Nephron progenitor cell (in vitro differentiated cells): Measurements from ENCODE around the gene TRAF3.
"Not testable (repeated sequence)": the region's sequence is repeated elsewhere in the genome, so short reads cannot be mapped to it uniquely, and the experiment has no call there.

ENCODE experiments used
- DNase-seq: peaks from one replicate; pipeline ENCODE4 v3.0.0; 2021
- H3K27ac Mint-ChIP-seq: 2 replicates; pipeline ENCODE4 v1.8.0; 2021; ENCODE audit warnings: mild to moderate bottlenecking, moderate library complexity, mixed read lengths
- H3K27me3 Mint-ChIP-seq: 2 replicates; pipeline ENCODE4 v1.8.0; 2021; ENCODE audit warnings: mild to moderate bottlenecking, low read depth, mixed read lengths; ENCODE audit not compliant: poor library complexity
- H3K36me3 Mint-ChIP-seq: 2 replicates; pipeline ENCODE4 v1.8.0; 2021; ENCODE audit warnings: low read depth, mixed read lengths
- H3K4me1 Mint-ChIP-seq: 2 replicates; pipeline ENCODE4 v1.8.0; 2021; ENCODE audit warnings: mixed read lengths
- H3K4me3 Mint-ChIP-seq: 2 replicates; pipeline ENCODE4 v1.8.0; 2021; ENCODE audit warnings: mild to moderate bottlenecking, moderate library complexity, mixed read lengths
- H3K9me3 Mint-ChIP-seq: 2 replicates; pipeline ENCODE4 v1.8.0; 2021; ENCODE audit warnings: mild to moderate bottlenecking, moderate library complexity, mixed read lengths
- CTCF ChIP-seq: fragments of 200-600 bp; sonication (generic); IDR thresholded peaks from 2 replicates; pipeline ENCODE4 v1.5.0; 2021; ENCODE audit warnings: antibody characterized with exemption

Gene TRAF3

GRCh38 chr14:102819747-102820330, 42.6 kb downstream of the TRAF3 start:
- no peak for DNase-seq
- H3K4me3 Mint-ChIP-seq = no peak overlapping the region
- peaks cover 17% of the 10 kb centered on the region for H3K36me3 Mint-ChIP-seq
- H3K4me1 Mint-ChIP-seq = peaks cover 57% of the 10 kb centered on the region
- no peak overlapping the region for H3K27ac Mint-ChIP-seq
- TF ChIP-seq CTCF = no peak
- peaks cover 3% of the 10 kb centered on the region for H3K27me3 Mint-ChIP-seq
- peaks cover 6% of the 10 kb centered on the region for H3K9me3 Mint-ChIP-seq

- Mint-ChIP-seq H3K36me3 (peaks cover 8% of the 10 kb centered on the region), H3K9me3 (peaks cover 3% of the 10 kb centered on the region), H3K27ac (no peak overlapping the region), H3K27me3 (peaks cover 3% of the 10 kb centered on the region), H3K4me3 (no peak overlapping the region), H3K4me1 (peaks cover 71% of the 10 kb centered on the region)
- no peak for TF ChIP-seq CTCF
- no peak for DNase-seq
Measured at GRCh38 chr14:102821252-102821651, 44.0 kb downstream of the TRAF3 start.

GRCh38 chr14:102822311-102822863, 45.1 kb downstream of the TRAF3 start:
- no peak for DNase-seq

GRCh38 chr14:102822887-102823286, 45.6 kb downstream of the TRAF3 start:
- peaks cover 70% of the 10 kb centered on the region for H3K4me1 Mint-ChIP-seq
- not testable (repeated sequence) for H3K27ac Mint-ChIP-seq, H3K4me3 Mint-ChIP-seq, H3K9me3 Mint-ChIP-seq, H3K27me3 Mint-ChIP-seq, DNase-seq, H3K36me3 Mint-ChIP-seq

More at GRCh38 chr14:102822311-102822863, 45.1 kb downstream of the TRAF3 start:
- no peak for TF ChIP-seq CTCF
- no peaks in the 10 kb centered on the region for H3K9me3 Mint-ChIP-seq
- H3K4me1 Mint-ChIP-seq = peaks cover 70% of the 10 kb centered on the region
- H3K4me3 Mint-ChIP-seq = no peak overlapping the region
- H3K27ac Mint-ChIP-seq = no peak overlapping the region
- no peaks in the 10 kb centered on the region for H3K36me3 Mint-ChIP-seq
- H3K27me3 Mint-ChIP-seq = no peaks in the 10 kb centered on the region

- Mint-ChIP-seq H3K4me3 (peak overlapping the region; percentile 23), H3K27me3 (no peaks in the 10 kb centered on the region), H3K27ac (peak overlapping the region; percentile 70), H3K36me3 (no peaks in the 10 kb centered on the region), H3K4me1 (peaks cover 70% of the 10 kb centered on the region), H3K9me3 (no peaks in the 10 kb centered on the region)
- TF ChIP-seq CTCF = no peak
- DNase-seq = no peak
Measured at GRCh38 chr14:102823546-102823945, 46.3 kb downstream of the TRAF3 start.

- no peaks in the 10 kb centered on the region for H3K27me3 Mint-ChIP-seq
- H3K4me1 Mint-ChIP-seq = peaks cover 70% of the 10 kb centered on the region
- no peak overlapping the region for H3K4me3 Mint-ChIP-seq
- no peaks in the 10 kb centered on the region for H3K36me3 Mint-ChIP-seq
- no peaks in the 10 kb centered on the region for H3K9me3 Mint-ChIP-seq
- TF ChIP-seq CTCF = no peak
- peak overlapping the region; percentile 13 for H3K27ac Mint-ChIP-seq
- no peak for DNase-seq
Measured at GRCh38 chr14:102824832-102825231, 47.6 kb downstream of the TRAF3 start.
